HG03025 (cell line): Measurements from ENCODE around the gene SQSTM1.

ENCODE experiments used
- ATAC-seq: cut with Tn5 transposase; IDR thresholded peaks from one replicate; pipeline ENCODE4 v1.9.1; 2021; ENCODE audit warnings: mild to moderate bottlenecking, moderate library complexity; ENCODE audit not compliant: unreplicated experiment, low FRiP score

SQSTM1 gene

DNA sequence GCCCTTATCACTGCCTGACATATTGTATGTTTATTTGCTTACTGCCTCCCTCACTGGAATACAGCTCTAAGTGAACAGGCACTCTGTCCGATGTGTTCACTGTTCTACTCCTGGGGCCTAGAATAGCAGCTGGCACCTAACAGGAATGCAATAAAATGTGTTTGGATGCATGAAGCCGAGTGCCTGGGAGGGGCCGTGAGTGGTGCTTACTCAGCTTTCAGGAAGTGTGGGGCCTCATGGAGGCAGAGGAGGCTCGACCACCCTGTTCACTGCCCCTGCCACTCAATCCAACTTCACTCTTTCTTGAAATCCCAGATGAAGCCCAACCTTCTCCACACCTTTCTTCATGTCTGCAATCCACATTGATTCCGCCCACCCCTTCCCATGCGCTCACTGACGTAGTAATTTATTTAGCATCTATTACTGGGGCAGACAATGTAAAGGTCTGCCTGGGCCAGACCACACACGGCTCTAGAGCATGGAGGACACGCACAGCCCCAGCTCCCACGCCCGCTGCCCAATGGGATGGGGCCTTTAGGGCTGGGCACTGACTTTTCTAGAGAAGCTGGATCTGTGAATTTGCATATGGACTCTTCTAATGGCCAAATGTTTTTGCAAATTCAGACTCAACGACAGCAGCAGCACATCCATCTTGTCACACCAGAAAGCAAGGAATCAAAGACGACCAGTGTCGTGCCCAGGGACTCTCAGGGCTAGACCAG is 65.6 kb downstream of the SQSTM1 start:
- no peak for ATAC-seq

DNA sequence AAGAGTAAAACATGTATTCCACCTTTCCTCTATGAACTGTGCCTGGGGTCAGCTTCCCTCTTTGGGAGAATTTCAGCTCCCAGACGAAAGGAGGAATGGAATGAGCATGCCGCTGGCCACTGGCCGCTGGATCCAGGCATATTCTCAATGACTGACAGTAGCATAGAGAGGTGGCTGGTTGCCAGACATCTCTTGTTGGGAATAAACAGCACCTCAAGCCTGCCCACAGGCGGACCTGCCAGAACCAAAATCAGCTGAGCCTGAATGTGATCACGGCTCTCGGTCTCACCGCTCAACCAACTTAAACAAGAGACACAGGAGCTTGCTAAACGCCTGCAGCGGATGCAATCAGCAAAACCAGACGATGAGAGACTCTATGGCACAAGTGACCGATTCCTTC is 66.4 kb downstream of the SQSTM1 start:
- ATAC-seq = no peak
